Activated naive CD4-positive, alpha-beta T cell treated with anti-CD3 and anti-CD28 coated beads, Interleukin-2, amount 50 U/mL, for 16 hours (primary cell): ENCODE data around the gene RNF25.

Source experiments
- DNase-seq: peaks from one replicate; pipeline ENCODE4 v3.0.0-alpha.2; 2020

Gene RNF25, protein sequence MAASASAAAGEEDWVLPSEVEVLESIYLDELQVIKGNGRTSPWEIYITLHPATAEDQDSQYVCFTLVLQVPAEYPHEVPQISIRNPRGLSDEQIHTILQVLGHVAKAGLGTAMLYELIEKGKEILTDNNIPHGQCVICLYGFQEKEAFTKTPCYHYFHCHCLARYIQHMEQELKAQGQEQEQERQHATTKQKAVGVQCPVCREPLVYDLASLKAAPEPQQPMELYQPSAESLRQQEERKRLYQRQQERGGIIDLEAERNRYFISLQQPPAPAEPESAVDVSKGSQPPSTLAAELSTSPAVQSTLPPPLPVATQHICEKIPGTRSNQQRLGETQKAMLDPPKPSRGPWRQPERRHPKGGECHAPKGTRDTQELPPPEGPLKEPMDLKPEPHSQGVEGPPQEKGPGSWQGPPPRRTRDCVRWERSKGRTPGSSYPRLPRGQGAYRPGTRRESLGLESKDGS

GRCh38 chr2:218671654-218672566 lies at the start of gene RNF25, which contains the start of gene STK36:
RNF25 (minus strand) TSS chr2:218672002; CDS start chr2:218671970, 32 bp downstream.
STK36 (plus strand) TSS chr2:218672086; CDS start chr2:218672830, 744 bp downstream.
- DNase-seq = peak; percentile 85

GRCh38 chr2:218721488-218721887 lies 49.7 kb upstream of the RNF25 start:
- no peak for DNase-seq

DNA sequence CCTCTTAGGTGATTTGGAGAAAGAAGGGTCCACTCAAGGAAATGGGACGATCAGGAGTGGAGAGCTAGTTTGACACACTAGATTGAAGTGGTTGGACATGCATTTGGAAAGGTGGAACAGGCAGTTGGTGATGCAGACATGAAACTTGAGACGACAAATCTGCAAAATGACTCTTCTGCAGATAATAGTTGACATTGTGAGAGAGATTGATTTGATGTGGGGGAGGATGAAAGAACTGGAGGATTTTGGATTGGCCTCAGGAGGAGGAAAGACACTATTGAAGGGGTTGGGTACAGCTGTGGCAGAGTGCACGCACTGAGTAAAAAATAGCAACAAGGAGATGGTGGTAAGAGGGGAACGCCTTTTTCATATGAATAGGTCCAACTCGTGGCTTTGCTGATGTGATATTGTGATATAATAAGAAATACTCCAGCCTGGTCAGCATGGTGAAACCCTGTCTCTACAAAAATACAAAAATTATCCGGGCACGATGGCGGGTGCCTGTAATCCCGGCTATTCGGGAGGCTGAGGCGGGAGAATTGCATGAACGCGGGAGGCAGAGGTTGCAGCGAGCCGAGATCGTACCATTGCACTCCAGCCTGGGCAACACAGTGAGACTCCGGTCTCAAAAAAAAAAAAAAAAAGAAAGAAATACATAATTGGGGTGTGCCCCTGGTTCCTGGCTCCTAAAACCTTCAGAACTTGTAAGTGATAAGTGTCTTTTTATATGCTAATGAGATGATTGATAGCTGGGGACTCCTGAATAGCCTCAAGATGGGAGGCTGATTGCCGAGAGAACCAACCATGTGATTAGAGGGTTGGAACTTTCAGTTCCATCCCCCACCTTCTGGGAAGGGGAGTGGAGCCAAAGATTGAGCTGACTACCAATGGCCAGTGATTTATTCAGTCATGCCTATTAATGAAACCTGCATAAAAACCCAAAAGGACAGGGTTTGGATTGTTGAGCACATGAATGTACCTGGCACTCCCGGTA lies 48.5 kb upstream of the RNF25 start:
- no peak for DNase-seq

DNA sequence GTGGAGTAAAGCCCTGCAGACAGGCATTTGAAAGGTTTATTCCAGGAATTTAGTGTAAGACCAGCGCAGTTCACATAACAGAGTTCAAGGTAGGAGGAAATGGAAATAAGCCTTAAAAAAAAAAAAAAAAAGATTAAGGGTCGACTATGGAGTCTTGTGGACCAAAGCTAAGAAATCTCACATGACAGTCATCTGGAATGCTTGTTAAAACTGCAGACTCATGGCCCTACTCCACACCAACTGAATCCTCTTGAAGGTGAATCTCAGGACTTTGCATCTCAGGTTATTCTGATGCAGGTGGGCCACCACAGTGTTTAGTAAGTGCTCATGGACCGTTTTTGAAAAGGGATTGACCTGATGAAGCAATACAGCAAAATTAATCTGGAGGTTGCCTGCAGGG lies 47.7 kb upstream of the RNF25 start:
- no peak for DNase-seq

GRCh38 chr2:218718058-218718457 lies 46.3 kb upstream of the RNF25 start:
- DNase-seq = no peak

GRCh38 chr2:218717262-218717661 lies 45.5 kb upstream of the RNF25 start:
- DNase-seq = no peak

DNA sequence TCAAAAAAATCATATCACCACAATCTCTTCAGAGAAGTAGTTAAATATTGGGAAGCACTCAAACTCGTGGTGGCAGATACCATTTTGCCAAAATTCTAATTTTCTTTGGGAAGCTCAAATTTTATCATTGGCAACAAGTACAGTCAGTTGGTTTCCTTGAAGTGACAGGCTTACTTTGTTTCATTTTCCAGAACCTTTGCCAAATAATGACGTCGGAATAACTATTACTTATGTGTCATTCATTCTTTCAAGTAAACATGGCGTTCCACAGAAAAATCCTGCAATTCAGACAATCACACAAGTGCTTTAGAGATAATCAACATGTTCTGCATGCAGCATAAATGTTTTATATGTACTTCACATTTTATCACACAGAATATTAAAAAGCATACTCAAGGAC lies 44.3 kb upstream of the RNF25 start:
- DNase-seq = no peak

- DNase-seq = no peak
Observed at GRCh38 chr2:218713922-218714321, 42.1 kb upstream of the RNF25 start.

GRCh38 chr2:218711550-218711929 lies 39.7 kb upstream of the RNF25 start:
- DNase-seq = no peak

DNA sequence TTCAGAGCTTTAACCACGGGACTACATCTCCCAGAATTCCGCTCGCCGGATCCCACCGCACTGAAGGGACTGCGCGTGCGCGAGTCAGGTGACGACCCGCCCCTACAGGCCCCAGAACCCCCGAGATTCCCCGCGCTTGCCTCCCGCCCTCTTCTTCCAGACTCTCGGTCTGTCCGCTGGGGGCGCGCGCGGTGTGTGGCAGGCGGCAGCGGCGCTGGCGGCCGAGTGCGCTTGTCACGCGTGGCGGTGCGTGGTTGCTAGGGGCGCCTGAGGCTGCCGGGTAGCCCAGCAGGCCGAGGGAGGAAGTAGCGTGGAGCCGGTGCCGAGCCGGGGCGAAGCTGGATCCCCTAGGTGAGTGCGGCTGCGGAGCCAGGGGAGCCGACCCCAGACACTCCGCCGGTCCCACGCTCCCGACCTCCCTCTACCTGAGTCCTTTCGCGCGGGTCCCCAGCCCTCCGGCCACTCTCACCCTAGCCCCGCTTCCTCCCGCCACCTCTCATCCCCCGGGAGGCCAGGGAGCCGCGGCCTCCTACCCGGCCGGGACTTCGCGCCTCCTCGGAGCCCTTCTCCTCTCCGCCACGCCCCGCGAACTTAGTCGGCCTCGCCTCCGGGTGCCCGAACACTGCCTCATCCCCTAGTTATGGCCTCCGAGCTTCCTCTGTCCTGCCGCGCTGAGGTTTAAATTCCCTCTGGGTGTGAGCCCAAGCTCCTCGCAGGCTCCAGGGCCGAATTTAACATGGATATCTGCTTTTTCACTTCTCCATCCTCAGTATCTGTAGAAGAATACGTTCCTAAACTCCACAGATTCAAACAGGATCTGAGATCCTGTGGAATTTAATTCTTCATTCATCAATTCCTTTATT lies 39.1 kb upstream of the RNF25 start, which contains the start of gene TTLL4:
Gene TTLL4, plus strand, starts transcription at position 149 of the 863 bp plus-strand sequence. CDS start 26,842 bp downstream, outside the sequence.
- peak; percentile 99 for DNase-seq

- no peak for DNase-seq
Observed at GRCh38 chr2:218710334-218710686, 38.5 kb upstream of the RNF25 start.

GRCh38 chr2:218709908-218710307 lies 38.1 kb upstream of the RNF25 start:
- DNase-seq = no peak

DNA sequence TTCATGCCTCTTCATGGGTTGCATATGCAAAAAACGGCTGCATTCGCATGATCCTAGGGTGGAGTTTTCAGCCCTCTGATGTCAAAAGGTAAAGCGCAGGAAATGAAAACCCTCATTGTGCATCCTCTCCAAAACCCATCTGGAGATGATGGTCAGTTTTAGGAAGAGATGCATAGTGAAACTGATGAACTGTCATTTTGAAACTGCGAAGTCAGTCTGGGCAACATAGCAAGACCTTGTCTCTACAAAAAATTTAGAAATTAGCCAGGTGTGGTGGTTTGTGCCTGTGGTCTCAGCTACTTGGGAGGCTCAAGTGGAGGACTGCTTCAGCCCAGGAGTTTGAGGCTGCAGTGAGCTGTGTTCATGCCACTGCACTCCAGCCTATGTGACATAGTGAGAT lies 36.3 kb upstream of the RNF25 start:
- DNase-seq = no peak

DNA sequence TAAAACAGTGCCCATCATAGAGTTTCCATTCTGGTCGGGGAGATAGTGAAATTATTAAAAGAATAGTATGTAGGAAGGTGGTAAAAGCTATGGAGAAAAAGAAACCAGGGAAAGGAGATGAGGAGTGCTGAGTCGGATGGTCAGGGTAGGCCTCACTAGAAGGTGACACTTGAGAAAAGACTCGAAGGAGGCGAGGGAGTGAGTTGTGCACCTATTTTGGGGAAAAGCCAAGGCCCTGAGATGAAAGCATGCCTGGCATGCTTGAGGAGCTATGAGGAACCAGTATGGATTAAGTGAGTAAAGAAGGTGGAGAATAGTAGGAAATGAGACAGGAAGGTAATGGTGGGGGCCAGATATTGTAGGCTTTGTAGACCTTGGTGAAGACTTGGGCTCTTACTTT lies 31.5 kb upstream of the RNF25 start:
- no peak for DNase-seq

DNA sequence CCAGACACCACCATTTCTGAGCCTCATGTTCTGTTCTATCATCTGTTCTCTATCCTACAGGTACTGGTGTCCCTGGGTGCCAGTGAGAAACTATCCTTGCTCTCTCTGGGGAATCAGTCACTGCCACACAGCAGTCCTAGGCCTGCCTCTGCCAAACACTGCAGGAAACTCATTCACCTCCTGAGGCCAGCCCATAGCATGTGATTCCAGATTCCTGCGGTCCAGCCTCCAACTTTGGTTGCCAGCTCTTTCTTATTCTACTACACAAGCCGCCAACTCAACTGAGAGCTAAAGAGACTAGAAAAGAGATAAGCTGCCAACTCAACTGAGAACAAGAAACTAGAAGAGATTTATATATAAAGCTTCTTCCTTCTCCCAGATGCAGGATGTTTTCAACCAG lies 30.0 kb upstream of the RNF25 start:
- no peak for DNase-seq

DNA sequence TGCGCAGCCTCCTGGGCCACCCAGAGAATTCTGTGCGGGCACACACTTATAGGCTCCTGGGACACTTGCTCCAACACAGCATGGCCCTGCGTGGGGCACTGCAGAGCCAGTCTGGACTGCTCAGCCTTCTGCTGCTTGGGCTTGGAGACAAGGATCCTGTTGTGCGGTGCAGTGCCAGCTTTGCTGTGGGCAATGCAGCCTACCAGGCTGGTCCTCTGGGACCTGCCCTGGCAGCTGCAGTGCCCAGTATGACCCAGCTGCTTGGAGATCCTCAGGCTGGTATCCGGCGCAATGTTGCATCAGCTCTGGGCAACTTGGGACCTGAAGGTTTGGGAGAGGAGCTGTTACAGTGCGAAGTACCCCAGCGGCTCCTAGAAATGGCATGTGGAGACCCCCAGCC lies 27.1 kb upstream of the RNF25 start:
- no peak for DNase-seq

DNA sequence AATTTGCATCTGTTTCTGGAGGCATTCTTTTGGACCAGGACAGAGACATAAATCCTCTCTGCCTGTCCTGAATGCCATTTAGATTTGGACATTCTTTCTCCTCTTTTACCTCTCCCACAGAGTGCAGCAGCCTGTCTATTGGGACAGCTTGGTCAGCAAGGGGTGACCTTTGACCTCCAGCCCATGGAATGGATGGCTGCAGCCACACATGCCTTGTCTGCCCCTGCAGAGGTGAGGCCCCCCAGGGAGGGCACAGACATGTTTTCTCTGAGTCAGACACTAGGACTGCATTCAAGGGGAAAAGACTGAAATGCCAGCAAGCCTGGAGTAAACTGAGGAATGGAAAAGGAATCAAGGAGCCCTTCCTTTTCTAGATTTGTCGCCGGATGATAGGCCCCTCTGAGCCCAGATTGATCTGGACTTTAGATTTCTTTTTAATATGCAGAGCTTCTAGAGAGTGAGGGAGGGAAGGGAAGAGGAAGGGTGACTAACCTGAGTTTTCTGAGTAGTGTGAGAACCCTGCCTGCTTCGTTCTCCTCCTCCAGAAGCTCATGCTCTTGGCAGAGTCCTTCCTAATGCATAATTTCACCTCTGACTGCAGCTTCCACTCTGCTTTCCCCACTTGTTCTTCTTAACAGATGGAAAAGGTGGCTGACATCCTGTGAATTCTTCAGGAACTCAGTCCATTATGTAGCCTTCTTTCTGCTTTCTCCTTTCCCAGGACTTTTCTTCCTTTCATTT lies 22.8 kb upstream of the RNF25 start:
- DNase-seq = no peak

DNA sequence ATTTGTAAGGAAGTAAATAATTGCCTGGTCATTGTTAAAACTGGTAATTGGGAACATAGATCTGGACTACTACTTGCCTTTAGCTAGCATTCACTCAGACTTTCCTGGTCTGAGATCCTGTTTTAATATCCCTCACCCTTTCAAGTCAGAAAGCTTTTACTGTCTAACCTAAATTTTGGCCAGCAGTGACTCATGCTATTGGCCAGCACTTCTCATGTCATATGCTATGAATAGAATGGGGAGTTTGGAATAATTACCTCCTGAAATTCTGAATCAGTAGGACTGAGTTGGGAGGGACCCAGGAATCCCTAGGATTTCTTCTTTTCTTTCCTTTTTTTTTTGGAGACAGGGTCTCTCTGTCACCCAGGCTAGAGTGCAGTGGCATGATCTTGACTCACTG lies 19.4 kb upstream of the RNF25 start:
- DNase-seq = no peak

DNA sequence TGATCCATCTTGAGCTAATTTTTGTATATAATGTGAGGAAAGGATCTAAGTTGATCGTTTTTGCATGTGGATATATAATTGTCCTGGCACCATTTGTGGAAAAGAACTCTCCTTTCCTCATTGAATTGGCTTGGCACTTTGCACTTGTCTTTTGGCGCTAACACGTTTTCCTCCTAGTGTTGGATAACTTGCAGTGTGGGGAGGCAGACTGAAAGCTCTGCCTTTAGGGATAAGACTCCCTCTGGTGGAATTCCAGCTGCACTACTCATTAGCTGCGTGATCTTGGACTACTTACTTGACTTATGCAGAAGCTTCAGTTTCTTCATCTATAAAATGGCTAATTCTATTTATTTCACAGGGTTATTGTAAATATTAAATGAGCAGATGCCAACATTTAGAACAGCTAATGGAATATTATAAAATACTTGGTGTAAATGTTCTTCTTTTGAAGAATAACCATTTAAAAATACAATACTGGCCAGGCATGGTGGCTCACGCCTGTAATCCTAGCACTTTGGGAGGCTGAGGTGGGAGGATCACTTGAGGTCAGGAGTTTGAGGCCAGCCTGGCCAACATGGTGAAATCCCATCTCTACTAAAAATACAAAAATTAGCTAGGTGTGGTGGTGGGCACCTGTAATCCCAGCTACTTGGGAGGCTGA lies 15.7 kb upstream of the RNF25 start:
- peak; percentile 26 for DNase-seq

DNA sequence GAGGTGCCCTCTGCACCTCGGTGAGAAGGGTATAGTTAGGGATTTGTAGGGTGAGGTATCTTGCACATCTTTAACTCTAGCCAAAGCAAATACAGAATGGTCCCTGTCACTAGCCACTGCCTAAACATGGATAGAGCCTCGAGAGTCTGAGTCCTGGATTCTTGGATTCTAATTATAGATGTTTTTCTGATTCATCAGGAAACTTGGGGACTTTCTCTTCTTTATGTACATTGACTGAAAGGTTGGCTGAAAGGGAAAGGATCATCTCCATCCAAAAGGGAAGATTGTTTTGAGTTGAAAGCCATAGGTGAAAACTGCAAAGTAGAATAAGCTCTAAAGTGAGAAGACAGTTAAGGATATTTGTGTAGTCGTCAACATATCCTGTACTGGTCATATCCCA lies 8.3 kb upstream of the RNF25 start:
- no peak for DNase-seq
